GM18508 (cell line): ENCODE data around the gene FAM24B.
"Not testable (repeated sequence)": the region's sequence is repeated elsewhere in the genome, so short reads cannot be mapped to it uniquely, and the experiment has no call there.

Experiments
- ATAC-seq: cut with Tn5 transposase; IDR thresholded peaks from one replicate; pipeline ENCODE4 v1.9.1; 2021; ENCODE audit warnings: moderate number of reproducible peaks; ENCODE audit not compliant: insufficient read depth, unreplicated experiment

FAM24B gene

GRCh38 chr10:122861711-122862161 is 17.6 kb downstream of the FAM24B start:
- ATAC-seq = no peak

GRCh38 chr10:122859527-122859926 is 19.9 kb downstream of the FAM24B start:
- ATAC-seq = no peak

- ATAC-seq = not testable (repeated sequence)
Measured at GRCh38 chr10:122858042-122858441, 21.3 kb downstream of the FAM24B start.

- ATAC-seq = no peak
Measured at GRCh38 chr10:122856902-122857301, 22.5 kb downstream of the FAM24B start.

- ATAC-seq = no peak
Measured at GRCh38 chr10:122855745-122856144, 23.6 kb downstream of the FAM24B start.

GRCh38 chr10:122854648-122855047 is 24.7 kb downstream of the FAM24B start:
- no peak for ATAC-seq

- no peak for ATAC-seq
Measured at GRCh38 chr10:122853665-122854313, 25.6 kb downstream of the FAM24B start.

GRCh38 chr10:122852261-122852660 is 27.1 kb downstream of the FAM24B start:
- no peak for ATAC-seq

GRCh38 chr10:122850705-122851640 is 28.4 kb downstream of the FAM24B start:
- no peak for ATAC-seq

- ATAC-seq = no peak
Measured at GRCh38 chr10:122849900-122850605, 29.3 kb downstream of the FAM24B start.

- ATAC-seq = no peak
Measured at GRCh38 chr10:122849090-122849489, 30.3 kb downstream of the FAM24B start.

GRCh38 chr10:122847782-122848604 is 31.4 kb downstream of the FAM24B start:
- no peak for ATAC-seq

GRCh38 chr10:122845783-122846332 is 33.5 kb downstream of the FAM24B start, which contains the start of gene CUZD1:
CUZD1 (minus strand) TSS chr10:122845857; CDS start chr10:122845843, 14 bp downstream.
- ATAC-seq = no peak

- ATAC-seq = no peak
Measured at GRCh38 chr10:122844146-122844545, 35.2 kb downstream of the FAM24B start.

GRCh38 chr10:122841569-122841968 is 37.8 kb downstream of the FAM24B start:
- no peak for ATAC-seq

GRCh38 chr10:122839505-122839904 is 39.9 kb downstream of the FAM24B start:
- ATAC-seq = no peak

GRCh38 chr10:122838880-122839279 is 40.5 kb downstream of the FAM24B start:
- ATAC-seq = no peak

GRCh38 chr10:122835908-122836307 is 43.5 kb downstream of the FAM24B start:
- ATAC-seq = no peak

- no peak for ATAC-seq
Measured at GRCh38 chr10:122830965-122831353, 48.4 kb downstream of the FAM24B start.
